Embryonic facial prominence (tissue), 1 donor: ENCODE results near the gene ZFP36.
"Not testable (repeated sequence)": the region's sequence is repeated elsewhere in the genome, so short reads cannot be mapped to it uniquely, and the experiment has no call there.

Experiments
- DNase-seq: peaks from one replicate; pipeline ENCODE4 v3.0.0-alpha.2; 2016; ENCODE audit errors: extremely low spot score

The ZFP36 gene

DNA sequence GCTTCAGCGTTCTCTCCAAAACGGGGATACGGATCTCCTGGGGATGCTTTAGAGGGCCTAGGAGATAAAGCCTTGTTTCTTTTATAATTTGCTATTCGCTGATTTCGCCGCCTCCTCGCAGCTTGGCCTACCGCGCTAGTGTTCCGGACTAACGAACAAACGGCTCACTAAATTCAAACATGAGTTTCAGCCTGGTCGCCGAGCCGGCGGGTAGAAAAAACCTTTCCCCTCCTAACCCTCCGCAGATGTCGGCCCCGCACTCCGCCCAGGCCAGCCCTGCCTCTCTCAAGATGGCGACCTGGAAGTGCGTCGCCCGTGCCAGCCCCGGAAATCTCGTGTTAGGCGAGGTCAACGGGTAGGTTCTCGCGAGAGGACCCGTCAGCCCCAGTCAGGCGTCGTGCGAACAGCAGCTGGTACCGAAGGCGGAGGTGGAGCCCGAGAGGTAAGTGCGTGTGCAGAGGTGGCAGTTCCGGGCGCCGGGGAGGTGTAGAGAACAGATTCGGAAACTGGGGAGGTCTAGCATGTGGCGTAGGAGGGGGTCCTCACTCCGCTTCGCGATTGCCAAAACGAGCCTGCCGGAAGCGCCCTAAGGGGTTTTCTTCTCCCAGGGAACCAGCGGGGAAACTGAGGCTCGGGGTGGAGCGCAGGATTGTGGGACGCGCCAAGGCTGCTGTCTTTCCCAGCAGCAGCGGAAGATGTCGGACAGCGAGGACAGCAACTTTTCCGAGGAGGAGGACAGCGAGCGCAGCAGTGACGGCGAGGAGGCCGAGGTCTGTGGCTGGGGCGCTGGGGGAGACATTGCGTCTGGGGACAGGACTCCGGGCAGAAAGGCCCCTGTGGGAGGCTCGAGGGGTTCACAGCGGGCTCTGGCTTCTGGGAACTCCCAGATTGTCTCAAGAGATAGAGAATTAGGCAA lies 38.8 kb downstream of the ZFP36 start, which contains the start of gene SUPT5H:
SUPT5H (plus strand) TSS at position 387 of the 916 bp plus-strand sequence; CDS start at position 696, 309 bp downstream.
- peak; percentile 92 for DNase-seq

DNA sequence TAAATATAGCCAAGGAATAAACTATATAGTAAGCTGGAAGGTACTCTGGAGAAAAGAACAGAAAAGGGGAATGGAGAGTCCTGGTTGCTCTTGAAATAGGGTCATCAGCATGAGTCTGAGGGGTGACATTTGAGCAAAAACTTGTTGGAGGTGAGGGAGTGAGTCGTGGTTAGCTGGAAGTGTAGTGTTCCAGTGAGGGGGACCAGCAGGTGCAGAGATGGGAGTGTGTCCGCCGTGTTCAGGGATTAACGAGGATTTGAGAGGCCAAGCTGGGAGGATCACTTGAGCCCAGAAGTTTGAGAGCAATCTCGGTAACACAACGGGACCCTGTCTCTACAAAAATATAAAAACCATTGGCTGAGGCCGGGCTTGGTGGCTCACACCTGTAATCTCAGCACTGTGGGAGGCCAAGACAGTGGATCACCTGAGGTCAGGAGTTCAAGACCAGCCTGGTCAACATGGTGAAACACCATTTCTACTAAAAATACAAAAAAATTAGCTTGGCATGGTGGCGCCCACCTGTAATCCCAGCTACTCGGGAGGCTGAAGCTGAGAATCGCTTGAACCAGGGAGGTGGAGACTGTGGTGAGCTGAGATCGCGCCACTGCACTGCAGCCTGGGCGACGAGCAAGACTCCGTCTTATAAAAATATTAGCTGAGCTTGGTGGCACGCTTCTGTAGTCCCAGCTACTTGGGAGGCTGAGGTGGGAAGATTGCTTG lies 39.9 kb downstream of the ZFP36 start:
- no peak for DNase-seq

DNA sequence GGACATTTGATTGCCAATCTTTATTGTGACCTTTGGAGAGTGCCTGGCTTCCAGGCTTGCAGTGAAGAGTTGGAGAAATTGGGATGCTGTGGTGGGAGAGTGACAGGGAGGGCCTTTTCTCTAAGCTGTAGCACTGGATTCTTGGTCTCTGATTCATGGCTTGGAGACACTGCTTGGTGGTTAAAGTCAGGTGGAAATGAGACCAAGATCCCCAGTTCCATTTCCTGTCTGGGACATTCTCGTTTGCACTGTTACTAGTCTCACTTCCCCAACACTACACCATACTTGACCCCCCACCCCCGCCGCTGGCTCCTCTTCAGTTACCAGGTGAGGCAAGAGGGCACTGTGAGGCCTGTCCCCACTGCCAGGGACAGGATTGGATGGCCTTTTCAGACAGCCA lies 41.6 kb downstream of the ZFP36 start:
- no peak for DNase-seq

DNA sequence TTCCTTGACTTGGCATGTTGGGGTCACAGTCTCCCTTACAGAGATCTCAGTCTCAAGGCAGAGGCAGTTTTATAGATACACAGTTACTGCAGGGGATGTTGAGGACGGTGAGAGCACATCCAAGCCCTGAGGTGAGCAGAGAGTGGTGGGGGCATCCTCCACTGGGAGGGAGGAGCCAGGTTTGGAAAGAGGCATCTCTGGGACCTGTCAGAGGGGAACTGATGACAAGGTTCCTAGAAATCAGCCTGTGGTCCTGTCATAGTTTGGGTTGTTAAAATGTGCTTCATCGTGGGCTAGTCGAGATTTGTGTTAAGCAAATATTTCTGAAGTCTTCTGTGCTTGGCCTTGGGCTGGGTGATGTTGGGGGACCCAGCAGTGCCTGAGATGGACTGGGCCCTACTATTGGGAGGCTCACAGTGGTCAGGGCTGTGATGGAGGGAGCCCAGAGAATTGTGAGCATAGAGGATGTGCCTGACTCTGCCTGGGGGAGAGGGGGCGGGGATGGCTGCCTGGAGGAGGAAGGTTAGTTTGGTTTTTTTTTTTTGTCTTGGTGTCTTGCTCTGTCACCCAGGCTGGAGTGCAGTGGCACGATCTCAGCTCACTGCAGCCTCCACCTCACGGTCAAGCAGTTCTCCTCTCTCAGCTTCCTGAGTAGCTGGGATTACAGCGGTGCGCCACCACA lies 42.6 kb downstream of the ZFP36 start:
- DNase-seq, result no peak

GRCh38 chr19:39451257-39451656 lies 44.6 kb downstream of the ZFP36 start:
- not testable (repeated sequence) for DNase-seq
